22Rv1 (cell line): Measurements from ENCODE around the gene GON4L.
"Not testable (repeated sequence)": the region's sequence is repeated elsewhere in the genome, so short reads cannot be mapped to it uniquely, and the experiment has no call there.

Experiments used
- ZFX ChIP-seq: fragments of 450-650 bp; IDR thresholded peaks from 2 replicates; pipeline ENCODE4 v1.6.1; 2017; ENCODE audit warnings: antibody characterized with exemption, borderline replicate concordance
- TF ChIP-seq, protein P1 (sequence below): fragments of 450-650 bp; IDR thresholded peaks from 2 replicates; pipeline ENCODE4 v1.5.1; 2017; ENCODE audit warnings: mild to moderate bottlenecking

DNA sequence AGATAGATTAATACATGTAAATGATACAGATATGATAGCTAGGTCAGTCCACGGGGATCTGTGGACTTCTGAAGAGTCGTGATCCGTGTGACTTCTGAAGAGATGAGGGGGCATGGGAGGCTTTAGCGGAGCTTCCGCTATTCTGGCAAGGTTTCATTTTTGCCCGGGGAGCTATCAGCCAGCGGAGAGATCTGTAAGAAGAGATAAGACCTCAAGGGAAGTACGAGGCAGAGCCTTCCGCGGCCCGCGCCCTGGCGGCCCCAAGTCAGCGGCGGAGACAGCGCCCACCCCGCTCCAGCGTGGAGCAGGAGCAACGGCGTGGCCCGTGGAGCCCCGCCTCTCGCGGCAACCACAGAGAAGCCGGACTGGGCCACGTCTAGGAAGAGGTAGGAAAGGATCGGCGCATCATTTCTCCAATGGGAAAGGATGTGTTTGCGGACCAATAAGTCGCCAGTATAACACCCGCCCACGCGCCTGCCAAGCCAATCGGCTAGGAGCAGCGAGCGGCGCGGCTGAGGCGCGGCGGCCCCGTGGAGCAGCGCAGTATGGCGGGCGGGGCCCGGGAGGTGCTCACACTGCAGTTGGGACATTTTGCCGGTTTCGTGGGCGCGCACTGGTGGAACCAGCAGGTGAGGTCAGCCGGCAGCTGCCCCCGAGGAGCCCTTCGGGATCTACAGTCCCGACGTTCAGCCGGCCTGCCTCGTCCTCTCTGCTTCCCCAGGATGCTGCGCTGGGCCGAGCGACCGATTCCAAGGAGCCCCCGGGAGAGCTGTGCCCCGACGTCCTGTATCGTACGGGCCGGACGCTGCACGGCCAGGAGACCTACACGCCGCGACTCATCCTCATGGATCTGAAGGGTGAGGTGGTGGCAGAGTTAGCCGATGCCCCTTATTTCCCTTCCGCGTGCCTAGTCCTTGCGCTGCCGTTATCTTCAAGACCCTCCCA lies 111.5 kb downstream of the GON4L start:
- TF ChIP-seq, protein P1, sequence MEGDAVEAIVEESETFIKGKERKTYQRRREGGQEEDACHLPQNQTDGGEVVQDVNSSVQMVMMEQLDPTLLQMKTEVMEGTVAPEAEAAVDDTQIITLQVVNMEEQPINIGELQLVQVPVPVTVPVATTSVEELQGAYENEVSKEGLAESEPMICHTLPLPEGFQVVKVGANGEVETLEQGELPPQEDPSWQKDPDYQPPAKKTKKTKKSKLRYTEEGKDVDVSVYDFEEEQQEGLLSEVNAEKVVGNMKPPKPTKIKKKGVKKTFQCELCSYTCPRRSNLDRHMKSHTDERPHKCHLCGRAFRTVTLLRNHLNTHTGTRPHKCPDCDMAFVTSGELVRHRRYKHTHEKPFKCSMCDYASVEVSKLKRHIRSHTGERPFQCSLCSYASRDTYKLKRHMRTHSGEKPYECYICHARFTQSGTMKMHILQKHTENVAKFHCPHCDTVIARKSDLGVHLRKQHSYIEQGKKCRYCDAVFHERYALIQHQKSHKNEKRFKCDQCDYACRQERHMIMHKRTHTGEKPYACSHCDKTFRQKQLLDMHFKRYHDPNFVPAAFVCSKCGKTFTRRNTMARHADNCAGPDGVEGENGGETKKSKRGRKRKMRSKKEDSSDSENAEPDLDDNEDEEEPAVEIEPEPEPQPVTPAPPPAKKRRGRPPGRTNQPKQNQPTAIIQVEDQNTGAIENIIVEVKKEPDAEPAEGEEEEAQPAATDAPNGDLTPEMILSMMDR = 0 out of 2 replicates have a peak, but pooled peaks have one; percentile 12
- TF ChIP-seq ZFX = not testable (repeated sequence)
